Stomach (tissue), 4 donors: ENCODE measurements around the gene ARRB2.

Source experiments
- EP300 ChIP-seq: sonication (generic); formaldehyde crosslinking; IDR thresholded peaks from one replicate; pipeline ENCODE4 v1.6.1; 2017; ENCODE audit warnings: antibody characterized with exemption
- POLR2AphosphoS5 ChIP-seq, 3 donors: sonication (generic); formaldehyde crosslinking; IDR thresholded peaks; one replicate each; pipeline ENCODE4 v1.6.1; 2016; ENCODE audit warnings: antibody characterized with exemption in 3 of 3
- TF ChIP-seq, protein P1 (sequence below), 7 experiments: fragments of 450-650 bp in 4 of 7; fragments of 200-600 bp in 3 of 7; sonication (generic) in 3 of 7; IDR thresholded peaks; one replicate each; pipeline ENCODE4 v1.5.1; 2016 to 2019; ENCODE audit warnings: antibody characterized with exemption in 7 of 7, control low read depth in 2 of 7, mild to moderate bottlenecking in 1 of 7

DNA sequence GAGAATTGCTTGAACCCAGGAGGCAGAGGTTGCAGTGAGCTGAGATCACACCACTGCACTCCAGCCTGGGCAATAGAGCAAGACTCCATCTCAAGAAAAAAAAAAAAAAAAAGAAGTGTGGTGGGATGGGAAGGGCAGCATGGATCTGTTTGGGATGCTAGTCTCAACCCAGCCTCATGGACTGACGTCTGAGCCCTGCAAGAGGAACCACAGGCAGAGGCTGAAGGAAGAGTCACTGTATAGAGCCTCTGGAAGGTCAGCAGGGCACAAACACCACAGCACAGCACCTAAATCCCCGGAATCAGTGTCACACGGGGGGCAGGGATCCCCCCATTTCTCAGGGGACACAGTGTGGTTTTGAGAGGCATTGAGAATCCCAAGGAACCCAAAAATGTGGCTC lies 40.2 kb downstream of the ARRB2 start:
- no peak for TF ChIP-seq EP300
- TF ChIP-seq, protein P1, sequence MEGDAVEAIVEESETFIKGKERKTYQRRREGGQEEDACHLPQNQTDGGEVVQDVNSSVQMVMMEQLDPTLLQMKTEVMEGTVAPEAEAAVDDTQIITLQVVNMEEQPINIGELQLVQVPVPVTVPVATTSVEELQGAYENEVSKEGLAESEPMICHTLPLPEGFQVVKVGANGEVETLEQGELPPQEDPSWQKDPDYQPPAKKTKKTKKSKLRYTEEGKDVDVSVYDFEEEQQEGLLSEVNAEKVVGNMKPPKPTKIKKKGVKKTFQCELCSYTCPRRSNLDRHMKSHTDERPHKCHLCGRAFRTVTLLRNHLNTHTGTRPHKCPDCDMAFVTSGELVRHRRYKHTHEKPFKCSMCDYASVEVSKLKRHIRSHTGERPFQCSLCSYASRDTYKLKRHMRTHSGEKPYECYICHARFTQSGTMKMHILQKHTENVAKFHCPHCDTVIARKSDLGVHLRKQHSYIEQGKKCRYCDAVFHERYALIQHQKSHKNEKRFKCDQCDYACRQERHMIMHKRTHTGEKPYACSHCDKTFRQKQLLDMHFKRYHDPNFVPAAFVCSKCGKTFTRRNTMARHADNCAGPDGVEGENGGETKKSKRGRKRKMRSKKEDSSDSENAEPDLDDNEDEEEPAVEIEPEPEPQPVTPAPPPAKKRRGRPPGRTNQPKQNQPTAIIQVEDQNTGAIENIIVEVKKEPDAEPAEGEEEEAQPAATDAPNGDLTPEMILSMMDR (IDR thresholded peaks at IDR 0.05): no peak
- no peak for TF ChIP-seq POLR2AphosphoS5 (IDR thresholded peaks at IDR 0.05)
